ENCODE measurements around the gene ERGIC1.
"Not testable (repeated sequence)": the region's sequence is repeated elsewhere in the genome, so short reads cannot be mapped to it uniquely, and the experiment has no call there.

Gene ERGIC1

GRCh38 chr5:172833686-172834414, at the start of gene ERGIC1:
Gene ERGIC1, plus strand, starts transcription at chr5:172834251. Its CDS starts 163 bp downstream, at chr5:172834414.
- in situ Hi-C loops (cut with HindIII; ENCODE audit: low pct_unique_long_range_greater_than_20kb, low sequenced_read_pairs): no loop called here
- DNase-seq (ENCODE audit: low read depth in 1 of 2, low spot score in 1 of 2): peak; percentile 64 to 88
- no peak for TF ChIP-seq JUND (IDR thresholded peaks at IDR 0.05; ENCODE audit: low read depth)

- no peak for DNase-seq (ENCODE audit: low read depth in 1 of 2, low spot score in 1 of 2)
- in situ Hi-C loops (cut with HindIII; ENCODE audit: low pct_unique_long_range_greater_than_20kb, low sequenced_read_pairs): no loop called here
- no peak for TF ChIP-seq JUND (IDR thresholded peaks at IDR 0.05; ENCODE audit: low read depth)
Observed at GRCh38 chr5:172785429-172786088, 48.5 kb upstream of the ERGIC1 start.

- in situ Hi-C loops (cut with HindIII; ENCODE audit: low pct_unique_long_range_greater_than_20kb, low sequenced_read_pairs): no loop called here
- no peak for DNase-seq (ENCODE audit: low read depth in 1 of 2, low spot score in 1 of 2)
- no peak for TF ChIP-seq JUND (IDR thresholded peaks at IDR 0.05; ENCODE audit: low read depth)
Observed at GRCh38 chr5:172786736-172787462, 47.2 kb upstream of the ERGIC1 start.

- in situ Hi-C loops (cut with HindIII; ENCODE audit: low pct_unique_long_range_greater_than_20kb, low sequenced_read_pairs); DNase-seq (ENCODE audit: low read depth in 1 of 2, low spot score in 1 of 2): not testable (repeated sequence)
Observed at GRCh38 chr5:172787538-172787937, 46.5 kb upstream of the ERGIC1 start.

GRCh38 chr5:172788771-172789686, 45.0 kb upstream of the ERGIC1 start:
- in situ Hi-C loops (cut with HindIII; ENCODE audit: low pct_unique_long_range_greater_than_20kb, low sequenced_read_pairs): no loop called here
- DNase-seq (ENCODE audit: low read depth in 1 of 2, low spot score in 1 of 2): no peak
- no peak for TF ChIP-seq JUND (IDR thresholded peaks at IDR 0.05; ENCODE audit: low read depth)

- in situ Hi-C loops (cut with HindIII; ENCODE audit: low pct_unique_long_range_greater_than_20kb, low sequenced_read_pairs): no loop called here
- TF ChIP-seq JUND (IDR thresholded peaks at IDR 0.05; ENCODE audit: low read depth): no peak
- no peak for DNase-seq (ENCODE audit: low read depth in 1 of 2, low spot score in 1 of 2)
Observed at GRCh38 chr5:172789687-172790495, 44.2 kb upstream of the ERGIC1 start.

- no peak for DNase-seq (ENCODE audit: low read depth in 1 of 2, low spot score in 1 of 2)
- in situ Hi-C loops (cut with HindIII; ENCODE audit: low pct_unique_long_range_greater_than_20kb, low sequenced_read_pairs): no loop called here
- TF ChIP-seq JUND (IDR thresholded peaks at IDR 0.05; ENCODE audit: low read depth): no peak
Observed at GRCh38 chr5:172790496-172790889, 43.6 kb upstream of the ERGIC1 start.

GRCh38 chr5:172791286-172791685, 42.8 kb upstream of the ERGIC1 start:
- in situ Hi-C loops (cut with HindIII; ENCODE audit: low pct_unique_long_range_greater_than_20kb, low sequenced_read_pairs): no loop called here
- DNase-seq (ENCODE audit: low read depth in 1 of 2, low spot score in 1 of 2): no peak
- TF ChIP-seq JUND (IDR thresholded peaks at IDR 0.05; ENCODE audit: low read depth): no peak

GRCh38 chr5:172791726-172792445, 42.2 kb upstream of the ERGIC1 start:
- TF ChIP-seq JUND (IDR thresholded peaks at IDR 0.05; ENCODE audit: low read depth): no peak
- in situ Hi-C loops (cut with HindIII; ENCODE audit: low pct_unique_long_range_greater_than_20kb, low sequenced_read_pairs): no loop called here
- no peak for DNase-seq (ENCODE audit: low read depth in 1 of 2, low spot score in 1 of 2)

GRCh38 chr5:172792701-172793570, 41.1 kb upstream of the ERGIC1 start:
- in situ Hi-C loops (cut with HindIII; ENCODE audit: low pct_unique_long_range_greater_than_20kb, low sequenced_read_pairs): no loop called here
- no peak for TF ChIP-seq JUND (IDR thresholded peaks at IDR 0.05; ENCODE audit: low read depth)
- DNase-seq (ENCODE audit: low read depth in 1 of 2, low spot score in 1 of 2): no peak

Data from T47D (cell line).